GM10266 (cell line): ENCODE data around the gene LEMD3.

ENCODE experiments used
- DNase-seq: peaks from one replicate; pipeline ENCODE4 v3.0.0; 2012; ENCODE audit errors: extremely low spot score
- TF ChIP-seq, protein P1 (sequence below): IDR thresholded peaks from 2 replicates; pipeline ENCODE4 v1.5.1; 2012; ENCODE audit warnings: mild to moderate bottlenecking, low read depth; ENCODE audit not compliant: control insufficient read depth, insufficient read depth; ENCODE audit errors: missing control alignments

Gene LEMD3

DNA sequence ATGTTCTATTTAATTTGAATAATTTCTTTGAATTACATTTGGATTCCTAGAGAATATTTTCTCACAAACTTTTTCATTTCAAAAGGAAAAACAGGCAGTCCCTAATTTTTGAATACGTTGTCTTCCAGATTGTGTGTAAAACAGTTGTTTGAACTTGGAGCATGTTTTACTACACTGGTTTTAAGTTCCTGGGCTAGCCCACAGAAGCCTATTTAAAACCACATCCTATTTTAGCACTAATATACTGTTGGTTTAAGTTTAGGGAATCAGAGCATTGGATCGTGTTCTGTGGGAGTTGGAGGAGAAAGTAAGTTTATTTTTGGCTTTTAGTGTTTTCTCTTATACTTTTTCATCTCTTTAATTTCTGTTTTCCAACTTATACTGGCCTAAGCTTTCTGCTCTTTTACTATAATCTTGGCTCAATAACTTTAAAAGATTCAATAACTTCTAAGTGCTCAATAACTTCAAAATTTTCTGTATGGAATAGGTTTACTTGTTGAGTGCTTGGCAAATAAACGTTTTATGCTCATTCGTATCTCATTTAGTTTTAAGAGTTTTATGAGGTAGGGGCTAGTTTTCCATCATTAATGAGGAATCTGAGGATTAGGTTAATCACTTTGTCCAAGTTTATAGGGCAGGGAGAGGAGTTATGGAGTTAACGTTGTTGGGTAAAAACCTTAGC lies 14.9 kb downstream of the LEMD3 start:
- TF ChIP-seq, protein P1, sequence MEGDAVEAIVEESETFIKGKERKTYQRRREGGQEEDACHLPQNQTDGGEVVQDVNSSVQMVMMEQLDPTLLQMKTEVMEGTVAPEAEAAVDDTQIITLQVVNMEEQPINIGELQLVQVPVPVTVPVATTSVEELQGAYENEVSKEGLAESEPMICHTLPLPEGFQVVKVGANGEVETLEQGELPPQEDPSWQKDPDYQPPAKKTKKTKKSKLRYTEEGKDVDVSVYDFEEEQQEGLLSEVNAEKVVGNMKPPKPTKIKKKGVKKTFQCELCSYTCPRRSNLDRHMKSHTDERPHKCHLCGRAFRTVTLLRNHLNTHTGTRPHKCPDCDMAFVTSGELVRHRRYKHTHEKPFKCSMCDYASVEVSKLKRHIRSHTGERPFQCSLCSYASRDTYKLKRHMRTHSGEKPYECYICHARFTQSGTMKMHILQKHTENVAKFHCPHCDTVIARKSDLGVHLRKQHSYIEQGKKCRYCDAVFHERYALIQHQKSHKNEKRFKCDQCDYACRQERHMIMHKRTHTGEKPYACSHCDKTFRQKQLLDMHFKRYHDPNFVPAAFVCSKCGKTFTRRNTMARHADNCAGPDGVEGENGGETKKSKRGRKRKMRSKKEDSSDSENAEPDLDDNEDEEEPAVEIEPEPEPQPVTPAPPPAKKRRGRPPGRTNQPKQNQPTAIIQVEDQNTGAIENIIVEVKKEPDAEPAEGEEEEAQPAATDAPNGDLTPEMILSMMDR = no peak
- no peak for DNase-seq

DNA sequence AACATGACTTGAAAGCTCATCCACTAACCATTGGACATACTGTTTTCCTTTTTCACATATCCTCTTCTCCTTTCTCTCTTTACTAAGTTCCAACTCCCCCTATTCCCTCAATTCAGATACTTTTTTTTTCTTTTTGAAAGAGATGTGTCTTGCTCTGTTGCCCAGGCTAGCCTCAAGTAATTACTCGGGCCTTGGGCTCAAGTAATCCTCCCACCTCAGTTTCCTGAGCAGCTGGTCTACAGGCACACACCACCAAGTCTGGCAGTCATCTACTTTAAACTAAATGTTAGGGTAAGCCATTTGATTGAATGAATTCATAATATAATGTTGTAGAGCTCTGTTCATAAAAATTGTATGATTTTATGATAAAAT lies 15.5 kb downstream of the LEMD3 start:
- TF ChIP-seq, protein P1 = no peak
- no peak for DNase-seq

DNA sequence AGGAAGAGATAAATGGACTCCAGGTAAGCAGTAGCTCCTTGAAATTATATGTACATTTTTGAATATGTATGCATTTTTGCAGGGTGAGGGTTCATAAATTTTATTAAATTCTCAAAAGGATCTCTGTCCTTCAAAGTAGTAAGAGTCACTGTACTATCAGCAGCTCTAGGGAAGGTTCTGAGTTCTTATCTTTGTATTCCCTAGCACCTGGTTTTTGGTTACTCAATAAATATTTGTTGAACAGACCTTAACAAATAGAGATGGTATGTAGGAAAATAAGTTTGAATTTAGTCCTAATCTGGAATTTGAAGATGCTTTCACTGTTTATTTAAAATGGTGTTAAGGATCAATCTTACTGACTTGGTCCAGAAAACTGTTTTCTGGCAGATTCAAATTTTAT lies 18.3 kb downstream of the LEMD3 start:
- TF ChIP-seq, protein P1 = no peak
- no peak for DNase-seq

DNA sequence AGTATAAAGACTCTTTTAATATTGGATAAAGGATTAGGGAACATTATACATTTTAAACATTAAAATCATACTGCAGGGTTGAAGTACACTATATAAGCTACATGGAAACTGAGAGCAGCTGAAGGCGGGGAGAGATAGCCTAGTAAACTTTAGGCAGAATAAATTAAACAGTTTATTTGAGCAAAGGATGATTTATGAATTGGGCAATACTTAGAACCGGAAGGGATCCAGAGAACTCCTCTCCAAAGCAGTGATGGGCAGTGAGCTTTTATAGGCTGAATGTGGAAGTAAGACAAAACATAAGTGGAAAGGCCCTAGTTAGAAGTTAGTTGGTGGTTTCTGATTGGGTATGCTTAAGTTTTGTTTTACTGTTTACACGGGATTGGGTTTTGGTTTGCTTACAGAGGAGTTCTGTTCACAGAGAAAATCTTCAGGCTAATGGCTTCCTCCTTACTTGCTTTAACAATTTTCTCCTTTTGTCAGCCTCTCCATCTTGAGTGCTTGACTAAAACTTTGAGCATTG lies 18.9 kb downstream of the LEMD3 start:
- TF ChIP-seq, protein P1 = no peak
- no peak for DNase-seq

DNA sequence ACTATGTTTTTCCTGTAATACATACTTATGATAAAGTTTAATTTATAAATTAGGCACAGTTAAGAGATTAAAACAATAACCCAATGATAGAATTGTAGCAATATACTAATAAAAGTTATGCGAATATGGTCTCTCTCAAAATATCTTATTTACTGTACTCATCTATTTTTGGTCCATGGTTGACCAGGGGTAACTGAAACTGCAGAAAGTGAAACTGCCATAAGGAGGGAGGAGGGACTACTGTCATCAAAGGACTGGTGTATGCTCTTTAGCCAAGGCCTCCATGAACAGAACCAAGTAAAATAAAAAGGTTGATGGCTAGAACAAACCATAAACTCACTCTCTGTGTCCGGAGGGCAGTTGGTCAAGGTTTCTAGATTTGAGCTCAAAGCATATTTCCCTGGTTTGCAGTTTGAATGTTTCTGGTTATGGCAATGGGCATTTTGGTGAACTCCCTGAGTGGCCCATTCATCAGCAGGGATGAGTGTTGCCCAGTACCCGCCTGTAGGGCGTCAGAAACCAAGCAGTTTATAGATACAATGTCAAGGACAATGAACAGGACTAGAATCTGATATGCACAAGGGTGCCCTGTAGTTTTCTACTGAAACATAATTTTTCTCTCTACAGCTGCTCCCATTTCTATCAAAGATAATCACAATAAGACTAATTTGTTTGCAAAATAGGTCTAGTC lies 19.8 kb downstream of the LEMD3 start:
- DNase-seq = peak; percentile 22
- TF ChIP-seq, protein P1 = no peak

DNA sequence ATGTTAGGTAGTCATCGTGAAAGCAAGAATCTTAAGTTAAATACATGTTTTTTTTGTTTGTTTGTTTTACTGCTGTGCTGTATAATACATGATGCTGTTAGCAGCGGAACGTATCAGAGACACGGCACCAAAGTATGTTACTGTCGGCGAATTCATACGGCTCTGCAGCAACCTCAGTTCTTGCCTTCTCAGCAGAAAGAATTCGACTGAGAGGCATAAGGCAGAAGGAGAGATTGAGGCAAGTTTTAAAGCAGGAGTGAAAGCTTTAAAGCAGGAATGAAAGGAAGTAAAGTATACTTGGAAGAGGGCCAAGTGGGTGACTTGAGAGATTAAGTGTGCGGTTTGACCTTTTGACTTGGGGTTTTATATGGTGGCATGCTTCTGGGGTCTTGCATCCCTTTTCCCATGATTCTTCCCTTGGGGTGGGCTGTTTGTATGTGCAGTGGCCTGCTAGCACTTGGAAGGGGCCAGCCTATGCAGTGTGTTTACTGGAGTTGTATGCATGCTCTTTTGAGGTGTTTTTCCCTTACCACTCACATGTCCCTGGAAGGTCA lies 23.7 kb downstream of the LEMD3 start:
- DNase-seq = no peak
- TF ChIP-seq, protein P1 = no peak

DNA sequence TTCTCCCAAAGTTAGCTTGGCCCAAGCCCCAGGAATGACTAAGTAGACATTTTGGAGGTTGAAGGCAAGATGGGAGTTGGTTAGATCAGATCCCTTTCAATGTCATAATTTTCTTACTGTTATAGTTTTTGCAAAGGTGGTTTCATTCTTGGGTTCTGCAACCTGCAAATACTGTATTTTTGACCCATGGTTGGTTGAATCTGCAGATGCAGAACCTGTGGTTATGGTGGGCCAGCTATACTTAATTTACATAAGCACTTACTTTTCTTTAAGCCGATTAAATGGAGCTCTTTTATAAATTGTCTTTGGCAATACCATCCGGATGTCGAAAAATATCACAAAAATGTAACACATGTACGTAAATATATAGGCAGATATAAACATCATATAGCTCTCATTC lies 25.6 kb downstream of the LEMD3 start:
- TF ChIP-seq, protein P1 = no peak
- DNase-seq = no peak
